GM12891 (cell line): ENCODE measurements around the gene CAMTA1.

Source experiments
- DNase-seq: peaks from one replicate; pipeline ENCODE4 v3.0.0; 2011; ENCODE audit warnings: low spot score; ENCODE audit not compliant: insufficient read length
- FAIRE-seq: peaks from 2 replicates; lab custom pipeline; 2011; peaks lifted over from hg19 to GRCh38; lab: Jason Lieb, UNC
- PAX5 ChIP-seq: IDR thresholded peaks from 2 replicates; pipeline ENCODE4 v1.6.1; 2011; ENCODE audit warnings: low read length, moderate library complexity, mild to moderate bottlenecking; ENCODE audit not compliant: insufficient read depth, severe bottlenecking
- POLR2A ChIP-seq: IDR thresholded peaks from 2 replicates; pipeline ENCODE4 v1.6.1; 2011; ENCODE audit warnings: low read depth, low read length, control low read depth
- POLR2AphosphoS5 ChIP-seq: IDR thresholded peaks from 2 replicates; pipeline ENCODE4 v1.6.1; 2011; ENCODE audit warnings: low read depth, low read length, control low read depth
- POU2F2 ChIP-seq: IDR thresholded peaks from 2 replicates; pipeline ENCODE4 v1.6.1; 2011; ENCODE audit warnings: low read depth, mild to moderate bottlenecking, control low read depth, low read length, moderate library complexity
- SPI1 ChIP-seq: IDR thresholded peaks from 2 replicates; pipeline ENCODE4 v1.6.1; 2011; ENCODE audit warnings: low read depth, low read length, control low read depth
- TAF1 ChIP-seq: IDR thresholded peaks from 2 replicates; pipeline ENCODE4 v1.6.1; 2011; ENCODE audit warnings: low read depth, low read length, control low read depth

CAMTA1 gene

GRCh38 chr1:7632681-7633080 is 847.4 kb downstream of the CAMTA1 start:
- FAIRE-seq (no peak), DNase-seq (no peak)
- TF ChIP-seq POU2F2 (no peak), POLR2AphosphoS5 (no peak), POLR2A (no peak)

DNA sequence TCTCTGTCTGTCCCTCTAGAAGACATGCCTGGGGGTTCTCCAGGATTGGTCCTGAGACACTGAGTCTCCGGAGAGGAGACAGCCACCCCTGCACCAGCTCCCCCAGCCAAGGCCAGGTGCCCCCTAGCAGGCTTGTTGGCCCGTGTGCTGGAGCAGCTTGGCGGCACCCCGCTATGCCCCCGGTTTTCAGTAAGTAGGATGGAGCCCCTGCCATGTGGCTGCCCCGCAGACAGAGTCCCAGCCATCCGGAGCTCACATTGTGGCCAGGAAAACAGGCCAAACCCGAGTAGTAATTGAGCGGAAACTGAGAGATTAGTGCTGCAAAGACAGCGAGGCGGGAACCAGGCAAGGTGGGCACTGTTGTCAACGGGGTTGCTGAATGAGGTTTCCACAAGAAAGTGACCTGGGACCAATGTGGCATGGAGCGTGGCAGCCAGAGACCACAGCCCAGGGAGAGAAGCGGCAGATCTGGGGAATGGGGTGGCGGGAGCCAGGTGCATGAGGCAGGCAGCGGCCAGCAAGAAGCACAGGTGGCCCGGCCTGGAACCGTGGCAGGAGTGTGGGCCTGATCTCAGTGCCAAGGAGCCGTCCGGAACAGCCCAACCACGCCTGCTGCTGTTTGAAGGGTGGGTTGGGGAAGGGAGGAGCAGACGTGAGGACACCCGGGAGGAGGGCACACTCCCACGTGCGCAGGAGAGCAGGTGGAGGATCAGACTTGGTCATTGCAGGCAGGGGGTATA is 848.4 kb downstream of the CAMTA1 start:
- FAIRE-seq, result no peak
- DNase-seq, result no peak
- TF ChIP-seq POLR2AphosphoS5 (no peak), POLR2A (no peak), SPI1 (no peak), TAF1 (no peak), PAX5 (no peak), POU2F2 (no peak)

DNA sequence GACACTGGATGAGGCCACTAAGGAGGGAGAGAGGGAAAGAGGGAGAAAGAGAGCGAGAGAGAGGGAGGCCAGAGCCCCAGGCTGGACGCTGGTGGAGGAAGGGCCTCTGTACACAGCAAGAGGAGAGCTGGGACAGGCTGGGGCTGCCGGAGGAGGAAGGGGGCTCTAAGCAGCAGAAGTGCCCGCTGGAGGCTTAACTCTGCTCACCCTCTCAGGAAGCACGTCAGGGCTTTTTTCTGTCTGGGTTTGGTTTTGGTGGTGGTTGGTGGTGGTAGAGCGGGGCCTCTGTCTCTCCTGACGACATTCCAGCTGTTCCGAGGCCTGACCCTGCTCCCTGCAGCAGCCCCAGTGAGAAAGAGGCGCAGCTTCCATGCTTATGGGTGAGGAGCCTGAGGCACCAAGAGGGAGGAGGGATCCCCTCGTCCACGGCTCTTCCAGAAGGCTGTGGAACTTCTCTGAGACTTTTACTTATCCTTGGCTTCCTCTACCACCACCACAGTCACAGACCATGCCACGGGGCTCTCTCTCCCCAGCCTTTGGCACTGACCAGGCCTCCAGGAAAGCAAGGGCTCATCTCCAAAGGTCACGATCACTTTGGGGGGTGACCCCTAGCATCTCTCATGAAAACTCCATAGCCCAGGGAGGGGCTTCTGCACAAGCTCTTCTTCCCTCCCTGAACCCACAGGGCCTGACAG is 849.4 kb downstream of the CAMTA1 start:
- FAIRE-seq, result no peak
- no peak for DNase-seq
- TF ChIP-seq SPI1 (no peak), TAF1 (no peak)

DNA sequence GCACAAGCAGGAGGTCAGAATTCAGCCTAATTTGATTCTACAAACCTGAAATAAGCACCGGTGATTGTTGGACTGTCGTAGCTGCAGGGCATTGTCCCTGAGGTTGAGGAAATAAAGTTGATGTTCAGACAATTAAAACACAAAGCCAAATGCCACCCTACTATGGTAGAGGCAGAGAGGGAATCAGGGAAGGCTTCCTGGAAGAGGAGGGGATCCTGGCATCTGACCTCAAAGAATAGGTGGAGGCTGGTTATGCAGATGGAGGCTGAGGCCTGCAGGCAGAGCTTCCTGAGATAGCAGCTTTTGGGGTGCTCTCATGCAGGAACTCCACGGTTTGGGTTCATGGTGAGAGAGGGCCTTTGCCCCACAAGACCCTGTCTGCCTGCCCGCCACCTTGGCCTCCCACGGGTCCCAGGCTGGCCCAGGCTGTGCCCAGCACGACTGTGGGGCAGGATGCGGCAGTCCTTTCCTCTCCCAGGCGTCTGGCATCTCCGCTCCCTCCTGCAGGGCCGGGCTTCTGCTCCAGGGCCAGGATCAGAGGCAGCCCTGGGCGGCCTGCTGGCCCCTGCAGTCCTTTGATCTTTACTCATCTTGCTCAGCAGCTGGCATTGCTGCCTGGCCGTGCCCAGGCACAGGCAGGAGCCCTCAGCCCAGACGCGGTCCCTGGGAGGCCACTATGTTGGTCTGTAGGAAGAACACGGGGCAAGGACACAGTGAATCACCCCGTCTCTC is 851.7 kb downstream of the CAMTA1 start:
- FAIRE-seq (no peak), DNase-seq (no peak)
- TF ChIP-seq PAX5, result no peak
- no peak for TF ChIP-seq POLR2A
- TF ChIP-seq SPI1, result no peak
- TF ChIP-seq TAF1, result no peak
- no peak for TF ChIP-seq POU2F2
- TF ChIP-seq POLR2AphosphoS5, result no peak

GRCh38 chr1:7638078-7638477 is 852.8 kb downstream of the CAMTA1 start:
- DNase-seq (no peak), FAIRE-seq (no peak)
- TF ChIP-seq TAF1 (no peak), SPI1 (no peak), POLR2AphosphoS5 (no peak), POLR2A (no peak), PAX5 (no peak), POU2F2 (no peak)

GRCh38 chr1:7639435-7640131 is 854.3 kb downstream of the CAMTA1 start:
- DNase-seq (no peak), FAIRE-seq (no peak)
- no peak for TF ChIP-seq PAX5
- TF ChIP-seq POLR2AphosphoS5, result no peak
- no peak for TF ChIP-seq TAF1
- no peak for TF ChIP-seq POLR2A
- no peak for TF ChIP-seq SPI1
- TF ChIP-seq POU2F2, result no peak

DNA sequence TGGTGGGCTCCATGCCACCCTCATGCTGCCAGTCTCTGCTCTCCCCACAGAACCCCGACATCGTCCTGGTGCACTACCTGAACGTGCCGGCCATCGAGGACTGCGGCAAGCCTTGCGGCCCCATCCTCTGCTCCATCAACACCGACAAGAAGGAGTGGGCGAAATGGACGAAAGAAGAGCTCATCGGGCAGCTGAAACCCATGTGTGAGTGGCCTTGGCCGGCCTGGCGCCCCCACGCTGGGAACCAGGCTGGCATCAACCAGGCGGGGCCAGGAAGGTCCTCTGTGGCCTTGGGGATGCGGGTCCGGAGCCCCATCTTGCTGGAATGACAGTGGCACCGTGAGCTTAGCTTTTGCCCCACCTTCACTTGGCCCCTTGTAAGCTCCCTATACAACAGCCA is 855.1 kb downstream of the CAMTA1 start:
- FAIRE-seq (no peak), DNase-seq (no peak)
- TF ChIP-seq SPI1, result no peak
- TF ChIP-seq TAF1, result no peak
- TF ChIP-seq POLR2AphosphoS5, result no peak
- TF ChIP-seq POU2F2, result no peak
- no peak for TF ChIP-seq POLR2A
- TF ChIP-seq PAX5, result no peak

- no peak for TF ChIP-seq TAF1
- TF ChIP-seq POLR2A, result no peak
- TF ChIP-seq POLR2AphosphoS5, result no peak
- no peak for TF ChIP-seq POU2F2
- TF ChIP-seq SPI1, result no peak
- TF ChIP-seq PAX5, result no peak
- FAIRE-seq (no peak), DNase-seq (no peak)
Measured at GRCh38 chr1:7640920-7641585, 855.8 kb downstream of the CAMTA1 start.
